HG02798 (cell line): Measurements from ENCODE around the gene CD2BP2.

Source experiments
- ATAC-seq: cut with Tn5 transposase; IDR thresholded peaks from one replicate; pipeline ENCODE4 v1.9.1; 2021; ENCODE audit warnings: mild to moderate bottlenecking; ENCODE audit not compliant: unreplicated experiment, poor library complexity

The CD2BP2 gene

GRCh38 chr16:30365200-30365599, 10.1 kb upstream of the CD2BP2 start:
- ATAC-seq, result no peak

DNA sequence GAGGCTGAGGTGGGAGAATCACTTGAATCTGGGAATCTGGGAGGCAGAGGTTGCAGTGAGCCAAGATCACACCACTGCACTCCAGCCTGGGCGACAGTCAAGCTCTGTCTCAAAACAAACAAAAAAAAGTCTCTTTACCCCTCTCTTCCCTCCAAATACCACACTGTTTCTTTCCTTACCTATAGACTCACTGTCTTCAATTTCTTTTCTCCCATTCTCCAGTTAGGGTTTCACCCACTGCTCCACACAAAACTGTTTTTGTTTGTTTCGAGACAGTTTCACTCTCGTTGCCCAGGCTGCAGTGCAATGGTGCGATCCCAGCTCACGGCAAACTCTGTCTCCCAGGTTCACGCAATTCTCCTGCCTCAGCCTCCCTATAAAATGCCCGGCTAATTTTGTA, 6.1 kb upstream of the CD2BP2 start:
- no peak for ATAC-seq

- no peak for ATAC-seq
Observed at GRCh38 chr16:30359871-30360170, 4.7 kb upstream of the CD2BP2 start.

DNA sequence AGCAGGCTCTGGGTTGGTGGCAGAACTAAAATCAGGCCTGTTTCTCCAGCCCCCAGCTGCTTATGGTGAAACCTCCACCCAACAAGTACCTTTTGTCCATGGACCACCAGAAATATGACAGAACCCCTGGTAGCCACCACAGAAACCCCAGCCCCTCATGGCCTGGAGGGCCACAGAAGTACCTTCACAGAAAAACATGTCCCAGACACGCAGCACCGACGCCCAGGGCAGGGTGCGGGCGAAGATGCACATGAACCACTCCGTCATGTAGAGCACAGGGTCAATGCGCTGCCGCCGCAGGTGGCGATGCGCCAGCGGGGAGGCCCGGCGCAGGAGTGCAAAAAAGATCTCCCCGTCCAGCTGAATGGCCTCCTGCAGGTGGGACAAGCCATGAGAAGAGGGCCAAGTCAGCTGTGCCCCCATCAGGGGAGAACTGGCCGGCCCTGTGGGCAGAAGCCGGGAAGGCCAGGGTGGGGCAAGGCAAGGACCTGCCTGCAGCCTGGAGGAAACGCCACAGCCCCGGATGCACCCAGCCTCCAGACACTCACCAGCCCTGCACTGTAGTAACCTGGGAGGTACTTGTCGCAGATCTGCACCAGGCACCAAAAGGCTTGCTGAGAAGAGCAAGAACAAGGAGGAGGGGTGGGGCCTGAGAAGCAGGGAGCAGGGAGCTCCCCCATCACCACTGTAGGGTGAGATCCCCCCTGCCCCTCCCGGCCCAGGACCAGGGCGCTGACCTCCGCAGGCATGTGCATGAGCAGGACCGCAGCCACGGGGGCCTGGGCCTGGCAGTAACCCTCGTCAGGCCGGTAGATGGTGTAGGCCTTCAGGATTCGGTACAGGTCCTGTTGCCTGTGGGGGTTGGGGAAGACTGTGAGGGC, 4.1 kb upstream of the CD2BP2 start:
- no peak for ATAC-seq

GRCh38 chr16:30358577-30358936, 3.4 kb upstream of the CD2BP2 start:
- ATAC-seq, result no peak

GRCh38 chr16:30357715-30358576, 2.8 kb upstream of the CD2BP2 start:
- no peak for ATAC-seq

DNA sequence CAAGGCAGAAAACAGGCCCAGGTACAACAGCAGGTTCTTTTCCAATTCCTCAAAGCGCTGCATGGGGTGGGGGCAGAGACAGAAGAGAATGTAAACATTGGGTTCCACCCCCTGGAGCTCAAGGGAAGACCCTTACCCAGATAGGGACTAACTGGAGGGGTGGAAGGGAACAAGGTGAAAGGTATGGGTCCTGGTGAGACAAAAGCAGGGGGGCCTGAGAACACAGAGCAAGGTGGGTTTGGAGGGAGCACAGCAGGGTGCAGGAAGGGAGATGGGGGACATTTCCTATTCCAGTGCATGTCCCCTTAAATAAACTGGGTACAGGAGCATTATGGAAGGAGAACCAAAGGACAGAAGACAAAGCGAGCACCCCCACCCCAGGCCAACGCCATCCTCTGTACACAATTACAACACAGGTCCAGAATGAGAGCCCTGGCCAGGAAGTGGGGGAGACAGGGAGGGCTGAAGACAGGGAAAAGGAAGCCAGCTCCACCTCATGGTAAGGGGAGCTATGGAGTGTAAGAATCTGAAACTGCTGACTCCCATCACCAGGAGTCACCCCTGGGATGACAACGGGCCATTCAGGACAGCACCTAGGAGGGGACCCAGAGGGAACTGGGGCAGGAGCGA, 2.1 kb upstream of the CD2BP2 start:
- no peak for ATAC-seq

- ATAC-seq, result no peak
Observed at GRCh38 chr16:30356401-30357084, 1.4 kb upstream of the CD2BP2 start.

DNA sequence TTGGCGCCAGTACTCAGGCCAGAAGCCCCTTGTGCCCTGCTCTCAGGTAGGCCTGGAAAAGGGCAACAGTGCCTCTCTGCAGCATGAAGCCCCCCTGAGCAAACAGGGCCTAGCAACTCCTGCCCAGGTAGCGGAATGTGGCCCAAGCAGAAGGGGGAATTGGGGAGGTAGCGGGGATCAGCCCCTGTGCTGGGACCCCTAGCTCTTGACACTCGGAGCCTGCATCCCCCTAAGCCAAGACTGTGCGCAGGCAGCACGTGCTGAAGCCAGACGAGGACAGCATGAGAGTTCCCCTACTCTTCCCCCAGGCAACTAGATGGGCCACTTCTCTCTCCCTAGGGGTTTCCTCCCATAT, 823 bp upstream of the CD2BP2 start:
- ATAC-seq, result no peak

GRCh38 chr16:30354423-30355143, 525 bp downstream of the CD2BP2 start:
- ATAC-seq, result no peak

GRCh38 chr16:30353438-30354129, 1.5 kb downstream of the CD2BP2 start:
- ATAC-seq, result no peak

DNA sequence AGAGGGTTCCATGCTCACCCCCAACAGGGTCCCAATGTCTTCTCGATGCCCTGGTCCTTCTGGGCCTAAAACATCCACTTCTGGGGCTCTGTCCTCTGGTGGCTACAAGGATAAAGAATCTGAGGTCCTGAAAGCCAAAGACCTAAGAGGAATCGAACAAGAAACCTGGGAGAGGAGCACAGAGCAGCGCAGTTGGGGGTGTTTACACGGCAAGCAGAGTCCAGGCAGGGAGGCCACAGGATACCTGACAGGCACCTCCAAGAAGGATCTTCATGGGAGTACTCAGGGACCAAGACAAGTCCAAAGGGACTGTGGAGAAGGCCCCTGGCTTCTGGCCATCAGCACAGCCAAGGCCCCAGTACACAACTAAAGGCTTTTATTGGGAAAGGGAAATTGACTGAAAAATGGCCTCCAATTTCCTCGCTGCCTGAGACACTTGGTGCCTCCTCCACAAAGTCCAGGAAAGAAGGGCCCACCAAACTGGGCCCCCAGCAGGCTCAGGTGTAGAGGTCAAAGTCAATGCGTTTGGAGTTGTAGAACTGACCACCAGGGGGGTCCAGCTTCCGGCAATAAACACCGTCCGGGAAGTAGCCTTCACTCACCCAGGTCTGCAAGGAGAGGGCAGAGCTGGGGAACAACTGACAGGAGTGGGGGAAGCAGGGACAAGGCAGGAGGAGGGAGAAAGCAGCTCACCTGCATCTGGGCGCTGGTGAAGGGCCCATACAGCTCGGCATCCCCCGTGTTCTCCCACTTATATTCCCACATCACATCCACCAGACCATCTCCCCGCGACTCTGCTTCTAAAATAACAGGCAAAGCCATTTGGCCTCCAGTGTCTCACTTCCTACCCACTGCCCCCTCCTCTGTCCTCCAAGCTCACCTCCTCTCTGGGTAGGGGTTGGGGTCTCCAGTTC, 2.4 kb downstream of the CD2BP2 start:
- no peak for ATAC-seq

- no peak for ATAC-seq
Observed at GRCh38 chr16:30351586-30352419, 3.3 kb downstream of the CD2BP2 start.

DNA sequence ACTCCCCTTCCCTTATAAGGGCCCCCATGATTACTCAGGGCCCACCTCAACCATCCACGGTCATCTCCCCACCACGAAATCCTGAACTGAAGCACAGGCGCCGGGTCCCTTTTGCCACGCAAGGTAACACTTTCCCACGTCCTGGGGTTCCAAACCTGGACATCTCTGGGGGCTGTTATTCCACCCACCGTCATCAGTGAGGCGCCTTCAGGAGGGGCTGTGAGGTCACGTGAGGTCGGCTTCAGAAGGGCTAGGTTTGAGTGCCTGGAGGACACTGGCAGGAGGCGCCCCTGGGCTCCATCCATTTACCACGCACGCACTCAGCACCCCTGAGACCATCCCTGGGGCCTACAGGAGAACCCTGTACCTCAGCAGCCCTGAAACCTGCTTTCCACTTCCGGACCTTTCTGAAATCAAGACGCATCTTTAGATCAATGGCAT, 4.1 kb downstream of the CD2BP2 start:
- no peak for ATAC-seq

GRCh38 chr16:30350134-30350871, 4.8 kb downstream of the CD2BP2 start:
- ATAC-seq, result peak; percentile 52

- ATAC-seq, result peak; percentile 27
Observed at GRCh38 chr16:30349675-30350074, 5.4 kb downstream of the CD2BP2 start.

GRCh38 chr16:30348929-30349328, 6.2 kb downstream of the CD2BP2 start:
- ATAC-seq, result no peak
